ENCODE results near the gene MTMR12.
A peak's percentile ranks its signal among the peaks of the same experiment; 100 is the strongest.

MTMR12 gene

GRCh38 chr5:32274548-32275395 lies 38.0 kb downstream of the MTMR12 start:
- DNase-seq (ENCODE audit: low read depth in 3 of 3): no peak

- DNase-seq (ENCODE audit: low read depth in 3 of 3): no peak
These were observed 38.9 kb downstream of the MTMR12 start for GRCh38 chr5:32273821-32274220.

- DNase-seq (ENCODE audit: low read depth in 3 of 3): no peak
These were observed 40.0 kb downstream of the MTMR12 start for GRCh38 chr5:32272746-32273145.

- DNase-seq (ENCODE audit: low read depth in 3 of 3): no peak
These were observed 41.8 kb downstream of the MTMR12 start for GRCh38 chr5:32270946-32271345.

- DNase-seq (ENCODE audit: low read depth in 3 of 3): no peak
These were observed 42.6 kb downstream of the MTMR12 start for GRCh38 chr5:32270178-32270577.

- DNase-seq (ENCODE audit: low read depth in 3 of 3): no peak
These were observed 46.8 kb downstream of the MTMR12 start for GRCh38 chr5:32265902-32266301.

GRCh38 chr5:32264957-32265572 lies 47.7 kb downstream of the MTMR12 start:
- DNase-seq (ENCODE audit: low read depth in 3 of 3): no peak

GRCh38 chr5:32263684-32264083 lies 49.1 kb downstream of the MTMR12 start:
- no peak for DNase-seq (ENCODE audit: low read depth in 3 of 3)

- DNase-seq (ENCODE audit: low read depth in 3 of 3): peak in 1 of 3 experiments; percentile 19
These were observed 51.5 kb downstream of the MTMR12 start for GRCh38 chr5:32261198-32261597.

GRCh38 chr5:32259033-32259432 lies 53.7 kb downstream of the MTMR12 start:
- DNase-seq (ENCODE audit: low read depth in 3 of 3): no peak

GRCh38 chr5:32258424-32258823 lies 54.3 kb downstream of the MTMR12 start:
- DNase-seq (ENCODE audit: low read depth in 3 of 3): no peak

- DNase-seq (ENCODE audit: low read depth in 3 of 3): no peak
These were observed 57.2 kb downstream of the MTMR12 start for GRCh38 chr5:32255540-32255900.

- no peak for DNase-seq (ENCODE audit: low read depth in 3 of 3)
These were observed 57.7 kb downstream of the MTMR12 start for GRCh38 chr5:32254881-32255539.

- no peak for DNase-seq (ENCODE audit: low read depth in 3 of 3)
These were observed 60.8 kb downstream of the MTMR12 start for GRCh38 chr5:32251871-32252458.

GRCh38 chr5:32249668-32250067 lies 63.1 kb downstream of the MTMR12 start:
- DNase-seq (ENCODE audit: low read depth in 3 of 3): no peak

- no peak for DNase-seq (ENCODE audit: low read depth in 3 of 3)
These were observed 67.0 kb downstream of the MTMR12 start for GRCh38 chr5:32245742-32246141.

GRCh38 chr5:32244017-32244416 lies 68.7 kb downstream of the MTMR12 start:
- no peak for DNase-seq (ENCODE audit: low read depth in 3 of 3)

- no peak for DNase-seq (ENCODE audit: low read depth in 3 of 3)
These were observed 71.5 kb downstream of the MTMR12 start for GRCh38 chr5:32241034-32241783.

GRCh38 chr5:32239385-32239784 lies 73.4 kb downstream of the MTMR12 start:
- no peak for DNase-seq (ENCODE audit: low read depth in 3 of 3)

GRCh38 chr5:32233696-32234447 lies 78.9 kb downstream of the MTMR12 start:
- DNase-seq (ENCODE audit: low read depth in 3 of 3): no peak

- DNase-seq (ENCODE audit: low read depth in 3 of 3): no peak
These were observed 79.5 kb downstream of the MTMR12 start for GRCh38 chr5:32233220-32233695.

Measured in stimulated activated CD4-positive, alpha-beta T cell treated with anti-CD3 and anti-CD28 coated beads, TNF-alpha, amount 100 ng/mL, for 24 hours (primary cell).